HG02642 (cell line): ENCODE measurements around the gene ZSCAN12.

ENCODE experiments used
- ATAC-seq: cut with Tn5 transposase; IDR thresholded peaks from one replicate; pipeline ENCODE4 v1.9.1; 2021; ENCODE audit warnings: mild to moderate bottlenecking; ENCODE audit not compliant: unreplicated experiment, poor library complexity

The ZSCAN12 gene

DNA sequence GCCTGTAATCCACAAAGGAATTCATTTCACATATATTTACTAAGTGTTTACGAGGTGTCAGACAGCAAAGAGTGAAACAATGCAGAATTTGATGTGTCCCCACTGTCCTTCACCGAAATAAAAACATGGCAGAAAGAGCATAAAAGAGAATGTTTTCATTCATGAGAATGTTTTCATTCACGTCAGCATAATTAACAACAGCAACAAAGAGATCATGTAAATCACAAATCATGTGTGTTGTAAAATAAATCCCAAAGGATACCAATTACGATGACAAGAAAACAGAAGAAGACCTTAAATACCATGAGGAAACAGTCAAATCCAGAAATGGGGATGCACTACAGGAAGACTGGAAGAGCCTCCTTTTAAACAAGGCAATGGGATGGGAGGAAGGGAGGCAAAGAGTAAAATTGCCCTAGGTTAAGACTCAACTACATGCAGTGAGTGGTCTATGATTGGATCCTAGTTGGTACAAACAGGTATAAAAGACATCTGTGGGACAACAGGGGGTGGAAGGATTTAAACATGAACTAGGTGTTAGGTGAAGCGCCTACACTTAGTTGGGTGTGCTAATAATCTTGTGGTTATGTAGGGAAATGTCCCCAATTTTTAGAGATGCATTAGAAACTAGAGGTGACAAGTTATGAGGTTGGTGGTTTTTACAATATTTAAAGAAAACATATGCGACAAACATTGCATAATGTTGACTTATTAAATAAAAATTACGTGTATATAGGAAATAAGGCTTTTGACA lies 65.1 kb downstream of the ZSCAN12 start:
- no peak for ATAC-seq

DNA sequence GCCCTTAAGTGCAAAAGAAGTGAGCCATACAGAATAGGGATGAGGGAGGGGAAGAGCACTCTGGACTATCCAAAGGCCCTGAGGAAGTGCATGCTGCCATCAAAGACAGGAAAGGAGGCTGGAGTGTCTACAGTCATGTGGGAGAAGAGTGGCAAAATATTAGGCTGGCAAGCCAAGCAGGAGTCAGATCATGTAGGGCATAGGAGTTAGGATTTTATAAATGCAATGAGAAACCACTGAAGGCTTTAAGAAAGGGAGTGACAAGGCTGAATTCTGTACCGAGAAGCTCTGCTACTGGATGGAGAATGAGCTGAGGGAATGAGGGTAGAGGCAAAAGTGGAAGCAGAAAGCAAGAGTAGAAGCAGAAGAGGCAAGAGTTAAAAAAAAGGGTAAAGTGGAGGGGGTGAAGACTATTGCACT lies 65.9 kb downstream of the ZSCAN12 start:
- no peak for ATAC-seq

DNA sequence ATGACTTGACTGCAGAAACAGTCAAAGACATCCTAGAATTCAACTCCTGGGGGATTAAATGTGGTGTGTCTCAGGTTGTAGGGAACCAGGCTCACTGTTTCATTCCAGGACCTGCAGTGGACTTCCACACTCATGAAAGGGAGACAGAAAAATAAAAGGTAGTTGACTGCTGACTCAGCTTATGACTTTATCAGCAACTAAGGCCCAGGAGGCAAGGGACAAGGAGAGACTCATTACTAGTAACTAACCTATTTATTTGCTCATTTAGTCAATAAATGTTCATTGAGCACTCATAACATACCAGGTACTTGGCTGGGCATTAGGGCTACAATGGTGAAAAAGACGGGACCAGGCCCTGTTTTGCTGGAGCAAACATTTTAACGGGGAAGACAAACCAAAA lies 66.5 kb downstream of the ZSCAN12 start:
- no peak for ATAC-seq

DNA sequence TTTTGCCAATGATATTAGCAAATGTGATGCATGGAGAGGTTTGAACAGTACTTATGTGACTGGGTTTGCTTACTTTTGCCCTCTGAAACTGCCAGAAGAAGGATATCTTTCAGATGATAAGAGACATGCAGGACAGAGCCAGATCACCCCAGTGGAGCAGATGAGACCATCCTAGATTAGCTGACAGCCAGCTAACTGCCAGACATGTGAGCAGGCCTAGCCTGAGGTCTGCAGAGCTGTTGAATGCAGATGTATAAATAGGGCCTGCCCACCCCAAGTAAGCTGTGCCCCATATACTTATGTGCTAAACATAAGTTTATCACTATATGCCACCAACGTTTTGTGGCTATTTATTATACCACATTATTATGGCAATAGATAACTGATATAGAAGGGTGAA lies 69.5 kb downstream of the ZSCAN12 start:
- no peak for ATAC-seq
